DOHH2 (cell line): ENCODE results near the gene ERI3.

Experiments used
- H3F3A ChIP-seq: fragments of 200-600 bp; sonication (generic), shearing (Covaris generic); 2 replicates; pipeline ENCODE4 v1.6.0; 2016; ENCODE audit warnings: antibody characterized with exemption, mild to moderate bottlenecking; ENCODE audit not compliant: control insufficient read depth, insufficient read depth
- H3K27ac ChIP-seq: fragments of 200-600 bp; sonication (generic); 2 replicates; pipeline ENCODE4 v1.5.1; 2014; ENCODE audit warnings: low read depth, mild to moderate bottlenecking, low read length, moderate library complexity
- H3K27me3 ChIP-seq: fragments of 200-600 bp; sonication (generic); 2 replicates; pipeline ENCODE4 v1.6.1; 2014; ENCODE audit warnings: mild to moderate bottlenecking, low read length, mixed read lengths; ENCODE audit not compliant: control insufficient read depth
- H3K36me3 ChIP-seq: fragments of 200-600 bp; sonication (generic); 2 replicates; pipeline ENCODE4 v1.6.1; 2014; ENCODE audit warnings: mild to moderate bottlenecking, low read length, moderate library complexity, mixed read lengths; ENCODE audit not compliant: control insufficient read depth
- H3K4me1 ChIP-seq: fragments of 200-600 bp; sonication (generic); 2 replicates; pipeline ENCODE4 v1.6.1; 2014; ENCODE audit warnings: mild to moderate bottlenecking, low read length, mixed read lengths; ENCODE audit not compliant: control insufficient read depth
- H3K4me2 ChIP-seq: fragments of 200-600 bp; sonication (generic); 2 replicates; pipeline ENCODE4 v1.6.0; 2014; ENCODE audit warnings: mild to moderate bottlenecking, low read length, moderate library complexity
- H3K4me3 ChIP-seq: fragments of 200-600 bp; sonication (generic); 2 replicates; pipeline ENCODE4 v1.5.1; 2014; ENCODE audit warnings: mild to moderate bottlenecking, low read length, mixed read lengths
- H3K79me2 ChIP-seq: fragments of 200-600 bp; sonication (generic); 2 replicates; pipeline ENCODE4 v1.6.1; 2014; ENCODE audit warnings: mild to moderate bottlenecking, low read length, mixed read lengths; ENCODE audit not compliant: control insufficient read depth
- H3K9me2 ChIP-seq: fragments of 200-600 bp; sonication (generic); replicated peaks from 2 replicates; pipeline ENCODE4 v1.6.1; 2014; ENCODE audit warnings: mild to moderate bottlenecking, low read length, mixed read lengths; ENCODE audit not compliant: control insufficient read depth
- H3K9me3 ChIP-seq: fragments of 200-600 bp; sonication (generic); 2 replicates; pipeline ENCODE4 v1.6.1; 2014; ENCODE audit warnings: antibody characterized with exemption, low read length, mixed read lengths; ENCODE audit not compliant: control insufficient read depth, insufficient read depth
- H4K20me1 ChIP-seq: fragments of 200-600 bp; sonication (generic); 2 replicates; pipeline ENCODE4 v1.6.0; 2014; ENCODE audit warnings: low read depth, mild to moderate bottlenecking, antibody characterized with exemption, low read length, moderate library complexity; ENCODE audit not compliant: control insufficient read depth, insufficient read depth
- CTCF ChIP-seq: fragments of 200-600 bp; sonication (generic); IDR thresholded peaks from one replicate; pipeline ENCODE4 v1.5.1; 2014; ENCODE audit warnings: antibody characterized with exemption, mild to moderate bottlenecking, low read depth, low read length; ENCODE audit not compliant: poor library complexity, severe bottlenecking
- EZH2phosphoT487 ChIP-seq: fragments of 200-600 bp; sonication (generic); IDR thresholded peaks from 2 replicates; pipeline ENCODE4 v1.6.1; 2017; ENCODE audit warnings: borderline replicate concordance, mild to moderate bottlenecking, antibody characterized with exemption, low read length, moderate library complexity, mixed read lengths

Gene ERI3

GRCh38 chr1:44262414-44262813 is 92.6 kb downstream of the ERI3 start:
- H3K36me3 ChIP-seq, result no peaks in the 10 kb centered on the region
- H3K9me3 ChIP-seq, result no peaks in the 10 kb centered on the region
- peaks cover 2% of the 10 kb centered on the region; the same call in 1 of the 2 replicates for H4K20me1 ChIP-seq
- H3K4me2 ChIP-seq, result no peak overlapping the region
- H3K4me1 ChIP-seq, result no peaks in the 10 kb centered on the region
- no peaks in the 10 kb centered on the region for H3K9me2 ChIP-seq
- TF ChIP-seq CTCF, result no peak
- TF ChIP-seq EZH2phosphoT487, result no peak
- H3K27me3 ChIP-seq, result no peaks in the 10 kb centered on the region
- no peaks in the 10 kb centered on the region for H3F3A ChIP-seq
- no peaks in the 10 kb centered on the region for H3K79me2 ChIP-seq
- H3K4me3 ChIP-seq, result no peak overlapping the region
- H3K27ac ChIP-seq, result no peak overlapping the region

GRCh38 chr1:44261962-44262361 is 93.1 kb downstream of the ERI3 start:
- TF ChIP-seq EZH2phosphoT487, result no peak
- TF ChIP-seq CTCF, result no peak
- Histone ChIP-seq H3K9me3 (no peaks in the 10 kb centered on the region), H3K4me2 (no peak overlapping the region), H3K9me2 (no peaks in the 10 kb centered on the region), H3F3A (no peaks in the 10 kb centered on the region), H3K27me3 (no peaks in the 10 kb centered on the region), H4K20me1 (peaks cover 2% of the 10 kb centered on the region; the same call in 1 of the 2 replicates), H3K36me3 (no peaks in the 10 kb centered on the region), H3K4me3 (no peak overlapping the region), H3K27ac (no peak overlapping the region), H3K4me1 (no peaks in the 10 kb centered on the region), H3K79me2 (no peaks in the 10 kb centered on the region)

- Histone ChIP-seq H3K27ac (no peak overlapping the region), H3K4me3 (no peak overlapping the region), H3K36me3 (no peaks in the 10 kb centered on the region), H3K4me2 (no peak overlapping the region), H3K9me2 (no peaks in the 10 kb centered on the region), H3K79me2 (no peaks in the 10 kb centered on the region), H3K9me3 (no peaks in the 10 kb centered on the region), H4K20me1 (peaks cover 2% of the 10 kb centered on the region; the same call in 1 of the 2 replicates), H3K4me1 (no peaks in the 10 kb centered on the region), H3K27me3 (no peaks in the 10 kb centered on the region), H3F3A (no peaks in the 10 kb centered on the region)
- TF ChIP-seq CTCF (no peak), EZH2phosphoT487 (no peak)
Measured at GRCh38 chr1:44261171-44261817, 93.8 kb downstream of the ERI3 start.
